CD4-positive, alpha-beta memory T cell (primary cell): ENCODE data around the gene ZCCHC18. TPM values are rescaled to one million over a fixed set of nuclear protein-coding genes. Genes with fewer than 3 reads are reported as not detected.
"Not testable (repeated sequence)": the region's sequence is repeated elsewhere in the genome, so short reads cannot be mapped to it uniquely, and the experiment has no call there.

Experiments
- CTCF ChIA-PET: fragments of 350-600 bp; sonication (Branson Sonifier 250); formaldehyde crosslinking; loops from one replicate; lab custom pipeline; 2021; ENCODE audit warnings: inconsistent platforms; ENCODE audit not compliant: partially characterized antibody; lab: Charles Lee
- POLR2A ChIA-PET: fragments of 350-600 bp; sonication (Branson Sonifier 250); formaldehyde crosslinking; loops from one replicate; lab custom pipeline; 2021; ENCODE audit not compliant: partially characterized antibody; lab: Charles Lee
- DNase-seq, 5 donors: peaks; one replicate each; pipeline versions ENCODE4 v3.0.0 to v3.0.0-alpha.2; 2020 to 2022; ENCODE audit warnings: mixed read lengths in 1 of 5
- H3K27ac ChIP-seq: one replicate; pipeline ENCODE4 v1.7.0; 2013; ENCODE audit warnings: low read depth, low read length
- H3K27me3 ChIP-seq: 2 replicates; pipeline ENCODE4 v1.7.0; 2013; ENCODE audit warnings: mild to moderate bottlenecking, low read length, moderate library complexity; ENCODE audit not compliant: insufficient read depth
- H3K36me3 ChIP-seq: 2 replicates; pipeline ENCODE4 v1.7.0; 2013; ENCODE audit warnings: mild to moderate bottlenecking, low read length, moderate library complexity; ENCODE audit not compliant: insufficient read depth
- H3K4me1 ChIP-seq: 2 replicates; pipeline ENCODE4 v1.7.0; 2013; ENCODE audit warnings: mild to moderate bottlenecking, low read length, moderate library complexity; ENCODE audit not compliant: insufficient read depth
- H3K4me3 ChIP-seq, 2 donors: one replicate each; pipeline ENCODE4 v1.7.0; 2013; ENCODE audit warnings: low read length in 2 of 2, mild to moderate bottlenecking in 1 of 2
- H3K9me3 ChIP-seq, 2 donors: one replicate each; pipeline ENCODE4 v1.7.0; 2013; ENCODE audit warnings: low read length in 2 of 2, control low read depth in 1 of 2; ENCODE audit not compliant: control insufficient read depth in 1 of 2
- H3K27ac Mint-ChIP-seq, 7 donors: one replicate each; pipeline ENCODE4 v1.8.0; 2020 to 2021; ENCODE audit warnings: mixed read lengths in 7 of 7, mild to moderate bottlenecking in 6 of 7, inconsistent platforms in 3 of 7, moderate library complexity in 3 of 7
- H3K27me3 Mint-ChIP-seq, 2 donors: one replicate each; pipeline ENCODE4 v1.8.0; 2020 to 2021; ENCODE audit warnings: mixed read lengths in 2 of 2
- H3K36me3 Mint-ChIP-seq, 2 donors: one replicate each; pipeline ENCODE4 v1.8.0; 2020 to 2021; ENCODE audit warnings: mixed read lengths in 2 of 2, inconsistent platforms in 1 of 2, mild to moderate bottlenecking in 1 of 2
- H3K4me1 Mint-ChIP-seq, 4 donors: one replicate each; pipeline ENCODE4 v1.8.0; 2020 to 2021; ENCODE audit warnings: mixed read lengths in 4 of 4, mild to moderate bottlenecking in 1 of 4
- H3K4me3 Mint-ChIP-seq, 8 donors: one replicate each; pipeline ENCODE4 v1.8.0; 2020 to 2021; ENCODE audit warnings: mixed read lengths in 8 of 8, mild to moderate bottlenecking in 7 of 8, moderate library complexity in 6 of 8, inconsistent platforms in 3 of 8
- H3K9me3 Mint-ChIP-seq, 8 donors: one replicate each; pipeline ENCODE4 v1.8.0; 2020 to 2021; ENCODE audit warnings: mixed read lengths in 8 of 8, mild to moderate bottlenecking in 5 of 8, inconsistent platforms in 3 of 8, moderate library complexity in 1 of 8
- intact Hi-C: fragments of 100-400 bp; cut with micrococcal nuclease; formaldehyde crosslinking; loops from one replicate; pipeline ENCODE4 v1.15.1; 2023
- polyA plus RNA-seq, 2 donors: library from polyadenylated mRNA; unstranded; fragments of 300-500 nt; fragmentation: Illumina TruSeq; gene quantifications; one replicate each; pipeline ENCODE4 v1.2.3, GENCODE V29; 2021
- total RNA-seq, 2 experiments: library from RNA; stranded (reverse); gene quantifications; one replicate each; pipeline ENCODE4 v1.2.3, GENCODE V29; 2021

The ZCCHC18 gene
- 1 to 10 TPM; 9.2 to 9.5 TPM for total RNA-seq
- 1 to 10 TPM; 1.3 to 2.0 TPM for polyA plus RNA-seq

GRCh38 chrX:104112326-104112951 lies at the start of gene ZCCHC18:
Gene ZCCHC18, plus strand, starts transcription at chrX:104112523. Its CDS starts 1,589 bp downstream, at chrX:104114112.
- Histone ChIP-seq H3K27me3 (no peaks in the 10 kb centered on the region), H3K27ac (peak within 1 kb of the TSS; percentile 64), H3K36me3 (no peaks in the 10 kb centered on the region), H3K9me3 (no peaks in the 10 kb centered on the region), H3K4me3 (peak within 1 kb of the TSS; percentile 57 to 66), H3K4me1 (peaks cover 43% of the 10 kb centered on the region)
- peak within 1 kb of the TSS; percentile 87 to 95 (median 91) for H3K4me3 Mint-ChIP-seq
- intact Hi-C loops: loop anchor here (2.0 to 5.0 kb wide), 2 partner anchors 24 to 195 kb away; no protein-coding TSS in a partner anchor
- ChIA-PET CTCF (interaction anchor here (0.9 to 3.4 kb wide), 10 partner anchors 9 to 268 kb away, joined by 3 to 48 read pairs (median 4); partner anchors contain the start of gene SLC25A53), POLR2A (interaction anchor here (1.0 to 5.4 kb wide), 6 partner anchors 10 to 426 kb away, joined by 4 to 29 read pairs (median 12); partner anchors contain the start of genes MORF4L2 and SLC25A53)
- H3K9me3 Mint-ChIP-seq: peaks cover 0 to 1% (median 0%) of the 10 kb centered on the region in 8 donors
- H3K4me1 Mint-ChIP-seq: peaks cover 19 to 43% (median 31%) of the 10 kb centered on the region in 4 donors
- peaks cover 0 to 2% of the 10 kb centered on the region in 2 donors for H3K36me3 Mint-ChIP-seq
- DNase-seq: peak in 4 of 5 donors; percentile 18 to 56 (median 24)
- H3K27me3 Mint-ChIP-seq: no peaks in the 10 kb centered on the region
- H3K27ac Mint-ChIP-seq: peak within 1 kb of the TSS; percentile 86 to 98 (median 90)

GRCh38 chrX:104062636-104063035 lies 49.7 kb upstream of the ZCCHC18 start:
- H3K27ac ChIP-seq, POLR2A ChIA-PET, DNase-seq, H3K4me3 Mint-ChIP-seq, H3K9me3 ChIP-seq, H3K4me1 ChIP-seq, H3K4me3 ChIP-seq, H3K36me3 Mint-ChIP-seq, CTCF ChIA-PET, intact Hi-C loops, H3K27me3 Mint-ChIP-seq, H3K9me3 Mint-ChIP-seq, H3K27me3 ChIP-seq, H3K36me3 ChIP-seq, H3K4me1 Mint-ChIP-seq, H3K27ac Mint-ChIP-seq: not testable (repeated sequence)

GRCh38 chrX:104075778-104076445 lies 36.4 kb upstream of the ZCCHC18 start, which contains the start of gene TMSB15C:
Gene TMSB15C, minus strand, starts transcription at chrX:104076236.
- H3K9me3 Mint-ChIP-seq, H3K4me1 ChIP-seq, DNase-seq, H3K36me3 Mint-ChIP-seq, H3K9me3 ChIP-seq, H3K27me3 ChIP-seq, H3K27me3 Mint-ChIP-seq, intact Hi-C loops, H3K4me3 Mint-ChIP-seq, H3K4me1 Mint-ChIP-seq, H3K27ac ChIP-seq, H3K27ac Mint-ChIP-seq, H3K4me3 ChIP-seq, CTCF ChIA-PET, H3K36me3 ChIP-seq, POLR2A ChIA-PET: not testable (repeated sequence)

GRCh38 chrX:104077854-104078253 lies 34.5 kb upstream of the ZCCHC18 start:
- H3K27me3 ChIP-seq, POLR2A ChIA-PET, CTCF ChIA-PET, H3K27ac ChIP-seq, H3K4me3 Mint-ChIP-seq, H3K36me3 Mint-ChIP-seq, H3K4me3 ChIP-seq, H3K27ac Mint-ChIP-seq, H3K9me3 Mint-ChIP-seq, H3K4me1 ChIP-seq, H3K4me1 Mint-ChIP-seq, H3K27me3 Mint-ChIP-seq, H3K9me3 ChIP-seq, H3K36me3 ChIP-seq, DNase-seq, intact Hi-C loops: not testable (repeated sequence)

GRCh38 chrX:104084063-104084462 lies 28.3 kb upstream of the ZCCHC18 start:
- no peak overlapping the region for H3K27ac ChIP-seq
- no peak overlapping the region for H3K4me3 Mint-ChIP-seq
- no peaks in the 10 kb centered on the region for H3K4me1 ChIP-seq
- no peaks in the 10 kb centered on the region for H3K36me3 Mint-ChIP-seq
- no peaks in the 10 kb centered on the region for H3K36me3 ChIP-seq
- intact Hi-C loops: no loop called here
- no peak overlapping the region for H3K27ac Mint-ChIP-seq
- DNase-seq: no peak
- ChIA-PET CTCF (no interaction called here), POLR2A (no interaction called here)
- no peaks in the 10 kb centered on the region for H3K9me3 ChIP-seq
- no peak overlapping the region for H3K4me3 ChIP-seq
- H3K27me3 ChIP-seq: no peaks in the 10 kb centered on the region
- H3K4me1 Mint-ChIP-seq: no peaks in the 10 kb centered on the region
- H3K27me3 Mint-ChIP-seq: peaks cover 3% of the 10 kb centered on the region in 2 donors
- H3K9me3 Mint-ChIP-seq: peaks cover 0 to 1% (median 0%) of the 10 kb centered on the region in 8 donors

- ChIA-PET CTCF (no interaction called here), POLR2A (no interaction called here)
- Histone ChIP-seq H3K27me3 (no peaks in the 10 kb centered on the region), H3K36me3 (no peaks in the 10 kb centered on the region), H3K4me3 (no peak overlapping the region), H3K4me1 (no peaks in the 10 kb centered on the region), H3K27ac (no peak overlapping the region), H3K9me3 (no peaks in the 10 kb centered on the region)
- H3K27me3 Mint-ChIP-seq: peaks cover 3% of the 10 kb centered on the region in 2 donors
- intact Hi-C loops: no loop called here
- no peak overlapping the region for H3K4me3 Mint-ChIP-seq
- H3K9me3 Mint-ChIP-seq: peaks cover 0 to 1% (median 0%) of the 10 kb centered on the region in 8 donors
- no peaks in the 10 kb centered on the region for H3K36me3 Mint-ChIP-seq
- H3K4me1 Mint-ChIP-seq: no peaks in the 10 kb centered on the region
- no peak overlapping the region for H3K27ac Mint-ChIP-seq
- no peak for DNase-seq
Measured at GRCh38 chrX:104084534-104085277, 27.6 kb upstream of the ZCCHC18 start.

- H3K9me3 ChIP-seq: no peaks in the 10 kb centered on the region
- no peak overlapping the region for H3K27ac Mint-ChIP-seq
- no peaks in the 10 kb centered on the region for H3K4me1 Mint-ChIP-seq
- H3K36me3 ChIP-seq: no peaks in the 10 kb centered on the region
- CTCF ChIA-PET: no interaction called here
- no peak for DNase-seq
- no peaks in the 10 kb centered on the region for H3K27me3 ChIP-seq
- intact Hi-C loops: no loop called here
- H3K36me3 Mint-ChIP-seq: no peaks in the 10 kb centered on the region
- H3K4me3 Mint-ChIP-seq: no peak overlapping the region
- no peak overlapping the region for H3K27ac ChIP-seq
- POLR2A ChIA-PET: no interaction called here
- peaks cover 3% of the 10 kb centered on the region in 2 donors for H3K27me3 Mint-ChIP-seq
- H3K4me3 ChIP-seq: no peak overlapping the region
- H3K9me3 Mint-ChIP-seq: peaks cover 0 to 1% (median 0%) of the 10 kb centered on the region in 8 donors
- no peaks in the 10 kb centered on the region for H3K4me1 ChIP-seq
Measured at GRCh38 chrX:104085477-104085876, 26.8 kb upstream of the ZCCHC18 start.
